HG03558 (cell line): Measurements from ENCODE around the gene DDI1.

Experiments
- ATAC-seq: cut with Tn5 transposase; IDR thresholded peaks from one replicate; pipeline ENCODE4 v1.9.1; 2021; ENCODE audit warnings: moderate number of reproducible peaks; ENCODE audit not compliant: unreplicated experiment; ENCODE audit errors: extremely low read depth

DDI1 gene

GRCh38 chr11:104036588-104036987 is at the start of gene DDI1:
Gene DDI1 (plus strand): TSS chr11:104036640. CDS start chr11:104036823, 183 bp downstream.
- no peak for ATAC-seq

- ATAC-seq, result no peak
Measured at GRCh38 chr11:103987629-103988594, 48.5 kb upstream of the DDI1 start.

GRCh38 chr11:103988595-103988969 is 47.9 kb upstream of the DDI1 start:
- no peak for ATAC-seq

- ATAC-seq, result no peak
Measured at GRCh38 chr11:103993507-103993906, 42.9 kb upstream of the DDI1 start.

- ATAC-seq, result no peak
Measured at GRCh38 chr11:103994094-103994493, 42.3 kb upstream of the DDI1 start.

GRCh38 chr11:103994518-103994917 is 41.9 kb upstream of the DDI1 start:
- ATAC-seq, result no peak

GRCh38 chr11:103995896-103996295 is 40.5 kb upstream of the DDI1 start:
- ATAC-seq, result no peak

GRCh38 chr11:103997082-103997481 is 39.4 kb upstream of the DDI1 start:
- ATAC-seq, result peak; percentile 68

- ATAC-seq, result no peak
Measured at GRCh38 chr11:103998826-103999508, 37.5 kb upstream of the DDI1 start.

GRCh38 chr11:104000798-104001197 is 35.6 kb upstream of the DDI1 start:
- no peak for ATAC-seq

- ATAC-seq, result no peak
Measured at GRCh38 chr11:104001561-104002056, 34.8 kb upstream of the DDI1 start.

GRCh38 chr11:104003491-104003890 is 32.9 kb upstream of the DDI1 start:
- ATAC-seq, result no peak

GRCh38 chr11:104005234-104005855 is 31.1 kb upstream of the DDI1 start:
- no peak for ATAC-seq

- ATAC-seq, result no peak
Measured at GRCh38 chr11:104009744-104010143, 26.7 kb upstream of the DDI1 start.

GRCh38 chr11:104011044-104011443 is 25.4 kb upstream of the DDI1 start:
- no peak for ATAC-seq

- ATAC-seq, result peak; percentile 89
Measured at GRCh38 chr11:104015649-104016415, 20.6 kb upstream of the DDI1 start.

GRCh38 chr11:104024572-104024971 is 11.9 kb upstream of the DDI1 start:
- no peak for ATAC-seq

GRCh38 chr11:104028476-104029263 is 7.8 kb upstream of the DDI1 start:
- ATAC-seq, result no peak

- no peak for ATAC-seq
Measured at GRCh38 chr11:104033134-104033533, 3.3 kb upstream of the DDI1 start.
